RCC 7860 (cell line): ENCODE results near the gene UCK1.

ENCODE experiments used
- DNase-seq: peaks from one replicate; pipeline ENCODE4 v3.0.0-alpha.2; 2015; ENCODE audit warnings: low spot score
- FAIRE-seq: peaks from 2 replicates; lab custom pipeline; 2012; peaks lifted over from hg19 to GRCh38; lab: Jason Lieb, UNC

The UCK1 gene

DNA sequence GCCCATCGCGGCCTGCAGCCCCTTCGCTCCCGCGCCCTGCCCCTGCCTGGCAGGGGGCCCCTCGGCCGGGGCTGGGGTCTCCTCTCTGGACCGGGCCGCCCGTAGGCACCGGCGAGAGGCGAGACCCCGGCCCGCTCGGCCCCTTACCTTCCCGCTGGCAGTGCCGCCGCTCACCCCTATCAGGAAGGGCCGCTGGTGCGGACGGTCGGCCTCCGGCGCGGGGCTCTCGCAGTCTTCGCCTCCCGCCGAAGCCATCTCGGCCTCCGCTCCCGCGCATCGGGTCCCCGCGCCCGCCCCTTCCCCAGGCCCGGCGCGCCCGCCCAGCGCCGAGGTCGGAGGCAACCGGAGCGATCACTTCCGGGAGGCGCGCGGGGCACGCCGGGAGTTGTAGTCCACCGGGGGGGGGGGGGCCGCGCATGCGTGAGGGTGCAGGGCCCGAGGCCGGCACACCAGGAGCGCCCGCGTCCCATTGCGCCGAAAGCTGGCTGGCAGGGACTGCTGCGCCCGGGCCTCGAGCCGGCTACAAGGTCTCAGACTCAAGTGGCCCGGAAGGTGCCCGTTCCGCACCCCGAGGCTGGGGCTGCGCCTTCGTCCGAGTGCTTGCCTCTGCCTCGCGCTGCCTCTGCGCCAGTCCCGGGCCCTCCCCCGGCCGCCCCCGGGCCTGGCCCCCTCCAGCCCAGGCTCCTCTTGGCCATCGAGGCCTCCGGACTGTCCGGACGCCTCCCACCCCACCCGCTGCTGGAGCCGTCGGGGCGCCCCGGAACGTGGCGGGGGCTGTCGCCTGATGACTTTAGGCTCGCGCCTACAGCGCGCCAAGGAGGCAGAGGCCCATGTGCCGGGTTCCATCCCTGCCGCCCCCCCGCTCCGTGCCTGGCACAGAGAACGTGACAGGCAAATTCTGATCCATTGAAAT, at the start of gene UCK1:
Gene UCK1 (minus strand): TSS at position 344 of the 913 bp plus-strand sequence. CDS start 89 bp downstream, at position 255.
- DNase-seq (peak; percentile 51), FAIRE-seq (no peak)

DNA sequence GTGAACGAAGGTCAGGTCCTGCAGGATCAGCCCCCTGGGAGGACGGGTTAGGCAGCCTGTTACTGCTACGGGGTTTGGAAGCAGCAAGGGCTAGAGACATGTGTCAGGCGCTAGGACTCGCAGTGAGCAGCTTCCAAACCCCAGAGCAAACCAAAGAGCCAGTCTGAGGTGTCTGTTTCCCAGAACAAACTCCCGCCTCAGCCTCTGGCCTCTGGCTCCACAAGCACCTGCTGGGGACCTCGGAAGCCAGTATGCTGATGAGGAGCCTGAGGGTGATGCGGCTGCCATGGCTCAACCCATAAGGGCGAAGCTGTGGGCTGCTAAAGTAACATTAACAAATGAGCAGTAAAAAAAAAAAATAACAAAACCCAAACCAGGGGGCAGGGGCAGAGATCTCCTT, 49.3 kb upstream of the UCK1 start:
- FAIRE-seq = no peak
- DNase-seq = no peak

DNA sequence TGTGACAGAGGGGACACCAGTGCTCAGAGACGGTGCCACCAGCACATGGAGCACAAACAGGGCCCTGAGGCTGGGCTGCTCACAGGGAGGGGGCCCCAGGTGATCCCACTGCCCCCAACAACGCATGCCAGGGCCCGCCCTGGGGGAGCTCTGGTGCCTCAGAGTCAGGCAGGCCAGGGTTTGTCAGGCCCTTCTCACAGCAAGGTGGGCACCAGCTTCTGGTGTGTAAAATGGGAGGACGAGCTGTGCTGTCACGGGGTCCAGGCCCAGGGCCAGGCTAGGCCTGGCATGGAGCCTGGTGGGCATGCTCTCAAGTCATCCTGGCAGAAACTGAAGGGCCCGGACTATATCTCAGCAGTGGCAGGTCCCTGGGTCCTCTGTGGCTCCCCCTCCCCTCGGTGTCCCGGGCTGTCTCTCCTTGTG, 48.7 kb upstream of the UCK1 start:
- DNase-seq = no peak
- no peak for FAIRE-seq

DNA sequence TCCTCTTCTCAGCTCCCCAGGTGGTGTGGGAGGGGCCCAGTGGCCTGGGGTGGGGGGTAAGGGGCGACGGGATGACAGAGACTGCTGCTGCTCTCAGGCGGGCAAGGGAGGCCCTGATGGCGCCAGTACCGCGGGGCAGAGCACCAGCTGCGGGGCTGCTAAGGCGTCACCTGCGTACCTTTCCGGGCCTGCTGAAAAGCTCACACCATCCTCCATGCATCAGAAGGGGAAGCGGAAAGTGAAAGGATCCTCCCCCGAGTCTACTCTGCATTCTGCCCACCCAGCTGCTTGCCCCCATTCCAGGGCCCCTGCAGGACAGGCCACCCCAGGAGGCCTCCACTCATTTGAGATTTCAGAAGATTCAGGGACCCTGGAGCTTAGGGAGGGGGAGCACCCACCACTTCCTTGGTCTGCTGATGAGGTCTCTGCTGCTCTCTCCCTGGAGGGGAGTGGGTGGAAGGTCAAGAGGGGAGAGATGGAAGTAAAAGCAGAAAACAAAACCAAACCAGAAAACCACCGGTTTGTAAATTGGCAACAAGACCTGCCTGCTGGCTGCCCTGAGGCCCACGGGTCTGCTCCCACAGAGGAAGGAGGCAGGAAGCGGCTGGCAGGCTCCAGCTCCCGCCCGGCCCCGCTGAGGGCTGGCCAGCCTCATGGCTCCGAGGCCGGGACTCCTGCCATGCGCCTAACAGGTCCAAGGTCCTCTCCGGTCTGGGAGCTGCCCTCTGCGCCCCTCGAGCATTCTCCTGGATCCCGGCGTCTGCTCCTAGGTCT, 47.9 kb upstream of the UCK1 start:
- FAIRE-seq (no peak), DNase-seq (no peak)

DNA sequence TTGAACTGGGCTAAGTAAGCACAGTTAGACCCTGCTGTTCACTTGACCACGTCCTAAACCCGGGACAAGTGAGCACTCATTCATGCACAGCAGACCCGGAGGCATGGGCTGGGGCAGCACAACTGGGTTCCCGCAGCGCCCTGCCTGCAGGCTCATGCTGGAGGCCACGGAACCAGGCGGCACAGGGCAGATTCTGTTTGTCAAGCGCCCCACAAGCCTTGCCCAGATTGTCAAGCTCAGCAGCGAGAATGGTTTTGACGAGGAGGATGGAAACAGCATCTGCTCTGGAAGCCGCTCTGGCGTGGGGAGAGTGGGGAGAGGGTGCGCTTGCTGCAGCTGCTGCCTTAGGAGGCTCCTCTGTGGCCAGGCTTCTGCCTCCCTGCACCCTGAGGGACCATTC, 47.0 kb upstream of the UCK1 start:
- no peak for DNase-seq
- no peak for FAIRE-seq

DNA sequence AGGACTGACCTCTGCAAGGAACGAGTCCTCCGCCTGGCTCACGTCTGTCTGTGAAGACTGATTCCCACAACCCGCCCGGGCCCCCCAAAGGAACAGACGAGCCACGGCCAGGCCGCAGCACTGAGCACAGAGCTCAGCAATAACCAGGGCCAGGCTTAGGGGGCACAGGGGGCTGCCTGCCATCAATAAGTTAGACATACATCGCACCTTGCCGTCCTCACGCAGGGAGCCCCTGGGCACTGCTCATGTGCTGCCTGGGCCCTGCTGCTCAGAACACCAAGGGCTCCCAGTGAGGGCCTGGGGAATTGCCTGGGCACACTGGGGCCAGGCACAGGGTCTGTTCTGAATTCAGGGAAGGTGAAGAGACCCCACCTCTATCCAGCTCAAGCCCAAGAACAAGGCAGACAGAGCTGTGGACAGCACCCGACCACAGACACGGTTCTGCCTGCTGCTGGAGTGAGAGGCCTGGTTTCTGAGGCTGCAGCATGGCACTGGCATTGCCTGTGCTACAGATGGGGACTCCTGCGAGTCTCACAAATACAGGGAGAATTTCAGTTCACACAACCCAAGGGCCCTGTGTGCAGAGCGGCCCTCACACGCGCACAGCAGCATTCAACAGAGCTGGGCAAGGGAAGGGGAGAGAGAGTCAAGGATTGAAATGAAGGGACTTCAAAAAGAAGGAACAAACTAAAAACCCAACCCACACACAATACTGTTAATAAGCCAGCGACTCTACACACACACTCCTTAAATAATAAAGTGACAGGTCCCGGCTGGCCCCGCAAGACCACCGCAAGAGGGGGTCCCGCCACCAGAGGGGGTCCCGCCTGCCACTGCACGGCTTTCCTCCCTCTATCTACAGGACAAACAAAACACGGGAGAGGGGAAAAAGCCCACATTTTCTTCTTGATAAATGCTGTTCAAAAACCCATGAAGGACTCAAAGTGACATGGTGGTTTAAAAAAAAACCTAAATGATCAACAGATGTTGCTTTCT, 46.2 kb upstream of the UCK1 start:
- DNase-seq = no peak
- FAIRE-seq = no peak

DNA sequence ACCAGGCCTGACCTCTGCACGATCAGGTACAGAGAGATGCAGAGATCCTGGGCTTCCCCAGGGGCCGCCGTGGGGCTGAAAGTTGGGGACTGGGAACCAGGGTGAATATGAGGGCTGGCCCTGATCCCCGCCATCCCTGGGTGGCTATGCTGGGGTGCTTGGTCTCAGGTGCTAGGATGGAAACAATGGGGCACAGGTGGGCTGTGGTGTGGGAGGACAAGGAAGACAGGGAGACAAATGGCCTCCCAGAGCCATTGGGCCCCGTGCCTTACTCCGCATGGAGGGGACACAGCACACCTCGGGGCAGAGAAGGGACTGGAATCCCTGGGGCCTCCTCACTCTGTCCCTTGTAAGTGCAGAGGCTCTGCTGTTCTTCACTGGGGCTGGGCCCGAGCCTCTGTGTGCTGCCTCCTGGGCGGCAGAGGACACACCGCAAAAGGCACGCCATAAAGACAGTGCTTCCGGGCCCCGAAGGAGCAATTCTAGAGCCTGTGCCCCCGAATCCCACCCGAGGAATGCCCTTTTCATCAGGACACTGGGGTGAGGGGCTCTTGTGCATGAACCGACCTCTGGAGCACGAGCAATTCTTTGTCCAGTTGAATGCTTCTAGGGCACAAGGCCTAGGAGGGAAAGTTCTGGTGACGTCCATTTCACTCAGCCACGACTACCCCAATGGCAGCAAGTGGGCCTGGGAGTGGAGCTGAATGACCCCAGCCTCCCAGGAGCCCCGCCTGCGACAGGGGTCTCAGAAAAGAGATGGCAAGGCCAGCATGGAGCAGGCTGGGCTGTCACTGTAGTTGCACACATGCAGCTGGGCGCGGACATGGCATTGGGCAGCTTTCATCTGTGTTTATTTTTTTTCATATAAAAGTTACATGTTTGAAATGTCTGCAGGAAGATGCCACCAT, 45.1 kb upstream of the UCK1 start:
- no peak for FAIRE-seq
- DNase-seq = no peak

DNA sequence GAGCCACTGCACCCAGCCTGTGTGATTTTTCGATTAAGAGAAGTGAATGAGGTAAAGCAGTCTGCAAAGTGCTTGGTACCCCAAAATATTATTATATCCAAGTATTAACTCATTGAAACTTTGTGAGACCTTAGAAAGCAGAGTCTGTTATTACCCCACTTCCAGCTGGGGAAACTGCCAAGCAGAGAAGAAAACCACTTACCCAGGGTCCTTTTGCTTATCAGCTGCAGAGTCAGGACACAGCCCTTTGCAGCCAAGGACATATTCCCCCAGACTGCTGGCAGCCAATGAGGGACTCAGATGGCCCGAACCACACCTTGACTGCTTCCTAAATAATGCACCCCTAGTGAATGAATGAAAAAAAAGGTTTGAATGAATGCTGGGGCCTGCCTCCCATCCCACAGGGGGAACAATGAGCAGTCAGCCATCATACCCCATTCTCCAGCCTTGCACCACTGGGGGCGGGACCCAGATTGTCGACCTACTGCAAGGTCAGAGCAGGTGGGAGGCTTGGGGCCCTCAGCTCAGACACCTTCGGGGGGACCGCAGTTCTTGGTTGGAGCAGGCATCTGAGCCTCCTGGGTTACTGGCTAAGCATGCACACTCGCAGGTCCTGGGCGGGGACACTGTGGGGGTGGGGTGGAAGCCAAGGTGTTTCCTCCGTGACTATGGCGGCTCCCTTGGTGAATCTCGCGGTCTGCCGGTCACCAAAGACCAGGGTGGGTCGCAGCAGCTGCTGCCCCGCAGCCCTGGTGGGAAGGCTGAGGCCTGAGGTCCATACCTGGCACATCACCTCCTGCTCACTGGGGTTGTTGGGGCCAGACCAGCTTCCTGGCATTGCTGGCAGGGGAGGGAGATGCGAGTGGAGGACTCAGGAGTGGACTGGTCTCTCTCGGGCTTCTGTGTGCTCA, 43.9 kb upstream of the UCK1 start:
- no peak for DNase-seq
- no peak for FAIRE-seq

DNA sequence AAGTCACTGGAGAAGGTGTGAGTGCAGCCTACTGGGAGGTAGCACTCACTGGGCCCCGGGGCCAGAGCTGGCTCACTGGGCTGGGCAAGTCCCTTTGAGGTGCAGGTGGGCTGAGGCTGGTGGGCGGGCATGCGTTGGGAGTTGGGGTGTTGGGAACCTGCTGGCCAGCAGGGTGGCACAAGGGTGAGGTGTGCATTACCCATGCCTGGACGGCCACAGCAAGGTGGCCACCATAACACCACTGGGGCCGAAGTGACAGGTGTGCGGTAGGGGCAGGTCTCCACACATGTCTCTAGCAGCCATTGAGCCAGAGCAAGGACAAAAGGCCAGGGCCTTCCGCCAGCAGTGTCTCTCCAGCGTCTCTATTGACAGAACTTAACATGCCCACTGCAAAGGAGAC, 36.8 kb upstream of the UCK1 start:
- DNase-seq (no peak), FAIRE-seq (no peak)

DNA sequence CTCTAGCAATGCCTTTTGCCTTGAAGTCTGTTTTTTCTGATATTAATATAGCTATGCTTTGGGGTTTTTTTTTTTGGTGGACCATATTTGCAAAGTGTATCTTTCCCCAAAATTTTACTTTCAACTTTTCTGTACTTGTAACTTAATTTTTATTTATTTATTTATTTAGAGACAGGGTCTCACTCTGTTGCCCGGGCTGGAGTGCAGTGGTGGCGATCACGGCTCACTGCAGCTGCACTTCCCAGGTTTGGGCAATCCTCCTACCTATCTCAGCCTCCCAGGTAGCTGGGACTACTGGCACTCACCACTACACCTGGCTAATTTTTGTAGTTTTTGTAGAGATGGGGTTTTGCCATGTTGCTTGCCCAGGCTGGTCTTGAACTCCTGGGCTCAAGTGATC, 35.1 kb upstream of the UCK1 start:
- no peak for DNase-seq
- FAIRE-seq = no peak

DNA sequence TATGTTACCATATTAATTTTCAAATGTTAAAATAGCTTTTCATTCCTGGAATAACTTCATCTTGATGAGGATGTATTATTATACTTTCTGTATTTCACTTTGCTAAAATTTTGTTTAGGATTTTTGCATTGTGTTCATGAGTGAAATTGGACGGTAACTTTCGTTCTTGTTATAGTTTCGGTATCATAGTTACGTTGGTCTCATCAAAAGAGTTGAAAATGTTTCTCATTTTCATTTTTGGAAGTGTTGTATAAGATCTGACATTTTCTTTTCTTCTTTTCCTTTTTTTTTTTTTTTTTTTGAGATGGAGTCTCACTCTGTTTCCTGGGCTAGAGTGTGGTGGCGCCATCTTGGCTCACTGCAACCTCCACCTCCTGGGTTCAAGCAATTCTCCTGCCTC, 34.3 kb upstream of the UCK1 start:
- FAIRE-seq (no peak), DNase-seq (no peak)

DNA sequence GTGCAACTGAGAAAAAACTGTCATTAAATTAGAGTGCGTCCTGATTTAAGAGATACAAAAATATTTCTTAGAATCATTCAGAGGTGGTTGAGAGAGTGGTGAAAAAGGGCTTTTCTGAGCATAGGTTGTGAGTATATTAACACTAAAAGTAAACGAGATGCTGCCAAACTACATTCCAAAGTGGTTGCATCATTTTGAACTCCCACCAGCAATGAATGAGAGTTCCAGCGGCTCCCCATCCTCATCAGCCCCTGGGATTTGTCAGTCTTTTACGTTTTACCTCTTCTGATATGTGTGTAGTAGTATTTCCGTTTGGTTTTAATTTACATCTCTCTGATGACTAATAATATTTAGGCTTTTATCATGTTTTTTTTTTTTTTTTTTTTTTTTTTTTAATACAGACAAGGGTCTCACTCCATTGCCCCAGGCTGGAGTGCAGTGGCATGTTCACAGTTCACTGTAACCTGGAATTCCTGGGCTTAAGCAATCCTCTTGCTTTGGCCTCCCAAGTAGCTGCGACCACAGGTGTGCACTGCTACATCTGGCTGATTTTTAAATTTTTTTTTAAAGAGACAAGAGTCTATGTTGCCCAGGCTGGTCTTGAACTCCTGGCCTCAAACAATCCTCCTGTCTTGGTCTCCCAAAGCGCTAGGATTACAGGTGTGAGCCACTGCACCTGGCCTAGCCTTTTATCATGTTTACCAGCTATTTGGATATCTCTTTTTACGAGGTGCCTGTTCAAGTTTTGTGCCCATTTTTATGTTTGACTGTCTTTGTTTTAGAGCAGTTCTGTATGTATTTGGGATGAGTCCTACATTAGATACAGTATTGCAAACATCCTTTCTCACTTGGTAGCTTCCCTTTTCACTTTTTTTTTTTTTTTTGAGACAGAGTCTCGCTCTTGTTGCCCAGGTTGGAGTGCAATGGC, 31.2 kb upstream of the UCK1 start:
- peak; percentile 73 for FAIRE-seq

DNA sequence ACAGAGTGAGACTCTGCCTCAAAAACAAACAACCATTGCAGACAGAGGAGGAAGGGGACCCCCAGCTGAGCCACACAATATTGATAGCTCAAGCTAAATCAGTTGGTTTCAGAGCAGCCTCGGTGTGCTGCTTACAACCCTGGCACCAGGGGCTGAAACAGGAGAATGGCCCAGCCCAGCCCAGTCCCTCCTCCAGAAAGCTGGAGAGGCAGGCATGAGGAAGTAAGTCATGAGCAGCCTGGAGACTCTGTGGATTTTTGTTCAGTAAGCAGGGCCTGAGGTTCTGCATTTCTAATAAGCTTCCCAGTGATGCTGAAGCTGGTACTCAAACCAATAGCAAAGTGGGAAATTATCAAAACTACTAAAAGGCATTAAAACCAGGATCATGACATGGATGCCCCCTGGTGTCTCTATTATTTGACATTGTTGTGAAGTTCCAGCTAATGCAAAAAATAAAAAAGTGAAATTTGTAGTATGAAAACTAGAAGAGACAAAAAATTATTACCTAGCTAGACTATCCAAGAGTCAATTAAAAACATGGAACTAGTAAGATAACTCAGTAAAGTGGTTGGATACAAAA, 28.4 kb upstream of the UCK1 start:
- no peak for FAIRE-seq
- no peak for DNase-seq

More for the DNA sequence above, 31.2 kb upstream of the UCK1 start:
- peak; percentile 63 for DNase-seq

DNA sequence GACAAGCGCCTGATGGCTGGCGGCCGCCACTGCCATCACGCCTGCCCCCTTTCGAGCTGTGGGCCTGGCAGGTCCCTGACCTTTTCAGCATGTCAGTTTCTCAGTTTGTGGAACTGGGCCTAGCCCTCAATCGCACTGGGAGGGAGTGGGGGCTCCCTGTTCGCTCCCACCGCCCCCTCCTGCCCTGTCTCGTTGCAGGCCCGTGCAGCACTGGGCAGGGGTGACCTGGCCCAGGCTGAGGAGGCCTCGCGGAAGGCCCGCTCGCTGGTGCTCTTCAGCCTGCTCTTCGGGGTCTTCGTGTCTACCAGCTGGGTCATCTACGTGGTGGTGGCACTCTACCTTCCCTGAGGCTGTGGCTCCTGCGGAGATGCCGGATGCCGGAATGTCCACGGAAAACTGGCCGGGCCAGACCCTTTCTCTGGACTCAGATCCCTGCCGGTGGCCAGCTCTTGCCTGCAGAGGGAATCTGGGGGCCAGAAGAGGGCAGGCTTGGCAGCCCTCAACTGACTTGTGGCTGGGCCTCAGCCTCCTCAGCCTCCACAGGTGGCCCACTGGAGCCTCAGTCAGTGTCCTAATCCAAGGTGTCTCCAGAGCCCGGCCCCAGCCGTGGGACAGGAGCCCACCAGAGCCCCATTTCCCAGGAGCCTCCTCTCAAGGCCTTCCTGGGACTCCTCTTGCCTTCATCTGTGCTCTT, 26.9 kb upstream of the UCK1 start:
- DNase-seq = no peak
- no peak for FAIRE-seq

DNA sequence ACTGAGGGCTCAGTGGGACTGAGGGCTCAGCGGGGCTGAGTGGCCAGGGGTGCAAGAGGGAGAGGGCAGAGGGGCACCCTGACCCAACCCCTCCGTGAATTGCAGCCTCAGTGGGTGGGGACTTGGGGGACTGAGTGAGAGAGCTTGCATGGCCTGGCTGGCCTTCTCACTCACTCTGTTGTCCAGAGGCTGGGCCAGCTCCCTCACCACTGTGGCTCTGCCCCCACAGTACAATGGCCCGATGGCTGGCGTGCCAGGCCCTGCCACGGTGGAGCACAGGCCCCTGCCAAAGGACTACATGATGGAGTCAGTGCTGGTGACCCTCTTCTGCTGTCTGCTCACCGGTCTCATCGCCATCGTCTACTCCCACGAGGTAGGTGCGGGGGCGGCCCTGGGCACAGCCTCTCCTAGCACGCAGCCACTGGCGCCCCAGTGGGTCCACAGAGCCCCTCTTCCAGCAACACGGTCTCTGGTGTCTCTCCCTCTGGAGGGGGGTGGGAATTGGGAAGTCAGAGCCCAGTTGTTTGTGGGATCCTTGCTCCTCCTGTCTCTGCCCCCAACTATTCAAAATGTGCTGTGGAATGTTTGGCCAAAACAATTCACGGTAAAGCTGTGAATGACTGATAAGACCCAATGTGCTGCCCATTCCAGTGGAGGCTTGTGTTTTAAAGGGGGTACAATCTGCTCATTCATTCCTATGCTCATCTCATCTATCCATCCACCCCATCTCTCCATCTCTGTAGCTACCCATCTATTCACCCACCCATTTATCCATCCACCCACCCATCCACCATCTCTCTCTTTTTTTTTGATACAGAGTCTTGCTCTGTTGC, 25.0 kb upstream of the UCK1 start:
- FAIRE-seq (no peak), DNase-seq (no peak)

DNA sequence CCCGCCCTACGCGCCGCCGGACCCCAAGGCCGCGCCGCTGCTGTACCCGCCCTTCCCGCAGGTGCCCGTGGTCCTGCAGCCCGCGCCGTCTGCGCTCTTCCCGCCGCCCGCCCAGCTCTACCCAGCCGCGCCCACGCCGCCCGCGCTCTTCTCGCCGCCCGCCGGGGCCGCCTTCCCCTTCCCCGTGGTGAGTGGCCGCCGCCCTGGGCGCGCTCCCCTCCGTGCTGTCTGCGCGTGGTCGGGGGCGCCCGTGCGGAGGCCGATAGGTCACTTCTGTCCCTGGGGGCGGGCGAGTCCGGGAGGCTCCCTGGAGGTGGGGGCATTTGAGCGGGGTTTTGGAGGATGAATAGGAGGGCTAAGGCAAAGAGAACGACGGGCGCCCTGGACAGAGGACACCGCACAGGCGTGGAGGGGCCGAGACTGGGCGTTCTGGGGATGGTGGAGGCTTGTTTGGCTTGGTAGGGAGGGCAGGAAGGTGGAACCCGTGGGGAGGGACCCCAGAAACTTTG, 23.8 kb upstream of the UCK1 start:
- DNase-seq = no peak
- no peak for FAIRE-seq
